Activated CD8-positive, alpha-beta memory T cell treated with anti-CD3 and anti-CD28 coated beads for 48 hours (primary cell): ENCODE results near the gene PTPN5.

Experiments
- DNase-seq, 3 experiments: peaks; one replicate each; pipeline ENCODE4 v3.0.0-alpha.2; 2020; ENCODE audit warnings: low read depth in 2 of 3, low spot score in 2 of 3

PTPN5 gene

GRCh38 chr11:18773681-18774080, 17.9 kb downstream of the PTPN5 start:
- DNase-seq: no peak

DNA sequence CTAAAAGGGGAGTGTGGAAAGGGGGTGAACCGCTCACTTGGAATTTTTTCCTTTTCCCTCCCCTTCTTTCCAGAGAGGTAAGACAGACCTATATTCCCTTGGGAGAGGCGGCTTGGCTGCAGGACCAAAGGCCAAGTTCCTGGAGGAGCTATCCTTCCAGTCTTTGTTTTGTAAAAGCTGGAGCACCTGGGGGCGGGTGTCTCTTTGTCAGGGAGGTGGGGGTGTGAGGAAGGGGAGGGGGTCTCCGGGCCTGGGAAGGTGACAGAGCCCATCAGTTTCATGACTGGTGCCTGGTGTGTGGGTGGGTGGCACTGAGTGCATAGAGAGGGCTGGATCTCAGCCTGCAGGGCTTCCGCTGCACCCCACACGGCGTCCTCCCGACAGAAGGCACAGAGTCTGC, 18.5 kb downstream of the PTPN5 start:
- no peak for DNase-seq

GRCh38 chr11:18772211-18772610, 19.4 kb downstream of the PTPN5 start:
- DNase-seq: no peak

DNA sequence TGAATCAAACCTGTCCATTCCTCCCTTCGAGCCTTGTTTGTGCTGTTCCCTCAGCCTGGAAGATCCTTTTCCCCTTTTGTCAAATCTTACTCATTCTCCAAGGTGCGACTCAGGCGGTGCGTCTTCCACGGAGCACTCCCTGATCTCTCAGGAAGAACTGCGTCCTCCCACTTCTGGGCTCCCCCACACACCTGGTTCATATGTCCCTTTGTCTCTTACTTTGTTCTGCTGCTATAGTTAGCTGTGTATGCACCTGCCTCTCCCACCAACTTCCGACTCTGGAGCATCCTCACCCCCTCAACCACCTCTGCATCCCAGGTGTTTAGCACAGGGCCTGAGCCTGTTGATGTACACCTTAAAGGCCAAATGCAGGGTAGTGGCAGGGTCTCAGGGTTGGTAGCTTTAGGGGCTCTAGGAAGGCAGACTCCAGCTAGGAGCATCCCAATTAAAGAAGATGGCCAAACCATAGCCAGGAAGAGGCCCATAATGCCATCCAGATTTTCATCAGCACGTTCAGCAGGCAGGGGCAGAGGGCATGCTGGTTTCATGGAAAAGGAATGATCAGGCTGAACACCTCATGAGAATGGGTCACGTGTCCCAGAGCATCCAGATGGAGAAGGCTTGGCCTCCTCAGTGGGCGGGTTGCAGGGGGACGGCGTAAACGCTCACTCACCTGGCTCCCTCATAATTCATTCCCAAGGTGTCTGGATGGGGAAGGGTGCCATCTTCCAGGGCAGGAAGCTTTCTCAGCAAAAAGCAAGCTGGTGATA, 20.1 kb downstream of the PTPN5 start:
- DNase-seq: no peak

DNA sequence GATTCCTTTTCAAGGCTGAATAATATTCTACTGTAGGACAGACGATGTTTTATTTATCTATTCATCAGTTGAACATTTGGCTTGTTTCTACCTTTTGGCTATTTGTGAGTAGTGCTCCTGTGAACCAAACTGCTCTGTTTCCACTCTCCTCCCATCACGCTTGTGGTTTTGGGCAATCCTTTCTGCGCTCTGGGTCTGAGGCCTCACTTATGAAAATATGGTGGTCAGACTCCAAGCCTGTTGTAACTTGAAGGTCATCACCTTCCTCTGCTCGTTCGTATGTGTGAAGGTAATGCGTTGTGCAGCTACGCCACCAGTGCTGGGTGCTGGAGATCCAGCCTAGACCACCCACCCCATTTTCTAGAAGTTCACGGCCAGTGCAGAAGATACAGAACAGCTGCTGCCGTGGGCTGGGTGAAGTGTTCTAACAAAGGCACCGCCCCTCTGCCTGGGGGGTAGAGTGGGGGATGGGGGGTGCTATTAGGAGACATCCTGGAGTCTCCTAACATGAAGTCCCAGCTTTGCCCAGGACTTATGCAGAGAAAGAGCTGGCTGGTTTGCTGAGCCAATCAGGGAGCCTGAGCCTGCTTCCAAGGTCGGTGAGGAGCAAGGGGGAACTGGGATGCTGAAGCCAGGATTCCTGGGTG, 21.0 kb downstream of the PTPN5 start:
- no peak for DNase-seq

DNA sequence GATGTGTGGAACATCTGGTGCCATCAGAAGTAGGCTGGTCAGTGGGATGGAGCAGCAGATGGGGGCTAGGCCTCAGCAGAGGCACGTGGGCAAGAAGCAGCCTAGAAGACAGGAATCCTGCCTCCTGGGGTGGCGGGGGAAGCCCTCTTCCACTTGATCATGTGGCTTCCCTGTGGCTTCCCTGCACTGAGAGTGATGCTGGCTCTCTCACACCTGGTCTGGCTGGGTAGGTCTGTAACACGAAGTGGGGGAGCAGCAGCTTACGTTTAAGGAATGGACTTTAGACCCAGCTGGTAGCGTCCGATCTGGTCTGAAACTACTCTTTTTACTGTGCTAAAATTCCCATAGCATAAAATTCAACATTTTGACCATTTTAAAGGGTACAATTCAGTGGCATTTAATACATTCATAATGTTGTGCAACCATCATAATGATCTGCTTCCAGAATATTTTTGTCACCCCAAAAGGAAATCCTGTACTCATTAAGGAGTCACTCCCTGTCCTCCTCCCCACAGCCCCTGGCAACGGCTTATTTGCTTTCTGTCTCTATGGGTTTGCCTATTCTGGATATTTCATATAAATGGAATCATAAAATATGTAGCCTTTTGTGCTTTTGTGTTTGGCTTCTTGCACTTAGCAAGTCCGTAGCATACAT, 21.7 kb downstream of the PTPN5 start:
- no peak for DNase-seq

GRCh38 chr11:18768978-18769377, 22.6 kb downstream of the PTPN5 start:
- no peak for DNase-seq

DNA sequence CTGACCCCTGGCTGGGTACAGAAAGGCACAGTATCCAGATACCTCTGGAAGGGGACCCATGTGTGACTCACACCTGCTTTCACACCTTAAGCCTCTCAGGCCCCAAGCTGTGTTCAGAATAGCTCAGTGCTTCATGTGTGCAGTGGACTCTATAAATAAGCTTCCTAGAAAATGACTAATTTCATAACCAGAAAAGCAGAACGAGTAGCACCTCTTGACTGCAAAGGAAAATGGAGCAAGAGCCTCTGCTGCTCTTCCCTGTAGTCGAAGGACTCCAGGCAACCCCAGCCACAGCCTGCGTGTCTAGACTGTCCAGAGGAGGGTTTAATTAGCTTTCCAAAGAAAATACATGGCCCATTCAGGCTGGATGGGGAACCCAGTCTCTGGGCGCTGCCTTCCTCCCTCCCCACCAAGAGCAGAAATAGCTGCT, 23.1 kb downstream of the PTPN5 start:
- no peak for DNase-seq

- no peak for DNase-seq
Observed at GRCh38 chr11:18766015-18766414, 25.6 kb downstream of the PTPN5 start.

GRCh38 chr11:18765554-18765953, 26.0 kb downstream of the PTPN5 start:
- DNase-seq: no peak

DNA sequence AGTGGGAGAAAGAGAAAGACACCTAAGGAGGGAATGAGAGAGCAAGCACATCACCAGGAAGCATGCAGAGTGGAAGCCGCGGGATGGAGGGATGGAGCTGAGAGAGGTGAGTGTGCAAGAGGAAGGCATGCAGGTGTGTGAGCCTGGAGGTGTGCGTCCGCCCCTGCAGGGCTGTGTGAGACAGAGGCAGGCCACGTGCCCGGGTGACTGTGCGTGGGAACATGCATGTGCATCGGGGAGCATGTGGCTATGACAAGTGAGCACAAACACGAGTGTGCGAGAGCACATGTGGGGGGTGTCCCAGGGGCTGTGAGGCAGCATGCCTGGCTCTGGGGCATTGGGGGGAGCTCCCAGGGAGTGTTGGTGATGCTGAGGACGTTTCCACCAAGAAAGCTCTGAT, 29.9 kb downstream of the PTPN5 start:
- DNase-seq: no peak

GRCh38 chr11:18761144-18761543, 30.5 kb downstream of the PTPN5 start:
- no peak for DNase-seq

DNA sequence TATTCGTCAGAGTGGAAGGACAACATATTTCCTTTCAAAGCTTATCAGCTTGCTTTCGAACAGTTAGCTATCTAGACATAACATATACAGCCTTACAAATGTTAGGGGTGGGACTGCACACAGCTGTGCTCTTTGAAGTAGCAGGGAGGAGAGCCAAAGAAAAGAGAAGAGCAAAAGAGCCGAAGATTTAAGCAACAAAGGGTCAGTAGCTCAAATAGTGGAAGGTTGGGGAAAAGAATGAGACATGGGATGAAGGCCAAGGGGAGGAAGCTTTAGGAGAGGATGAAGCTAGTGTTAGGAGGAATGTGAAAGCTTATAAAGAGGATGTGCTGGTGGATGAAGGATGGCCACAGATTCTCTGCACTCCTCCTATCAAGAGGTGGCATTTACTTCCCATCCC, 33.8 kb downstream of the PTPN5 start:
- DNase-seq: no peak

- DNase-seq: no peak
Observed at GRCh38 chr11:18756889-18757288, 34.7 kb downstream of the PTPN5 start.

GRCh38 chr11:18754308-18754707, 37.3 kb downstream of the PTPN5 start:
- no peak for DNase-seq

GRCh38 chr11:18752502-18752901, 39.1 kb downstream of the PTPN5 start:
- DNase-seq: no peak

DNA sequence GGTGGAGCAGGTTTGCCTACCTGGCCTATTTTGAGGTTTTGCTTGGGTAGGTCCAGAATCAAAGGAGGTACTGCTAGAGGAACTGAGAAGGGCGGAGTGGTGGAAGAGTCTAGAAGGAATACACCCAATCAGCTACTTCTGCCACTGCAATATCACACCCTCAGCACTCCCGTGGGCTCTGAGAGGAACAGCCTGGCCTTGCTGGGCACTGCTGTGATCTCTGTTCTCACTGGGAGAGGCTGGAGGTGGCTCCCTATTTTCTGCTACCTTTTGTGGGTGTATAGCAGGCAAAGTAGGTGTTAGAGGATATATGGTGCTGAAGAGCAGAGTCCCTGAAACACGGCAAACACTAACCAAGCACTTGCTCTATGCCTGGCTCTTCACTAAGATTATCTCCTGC, 40.7 kb downstream of the PTPN5 start:
- no peak for DNase-seq

DNA sequence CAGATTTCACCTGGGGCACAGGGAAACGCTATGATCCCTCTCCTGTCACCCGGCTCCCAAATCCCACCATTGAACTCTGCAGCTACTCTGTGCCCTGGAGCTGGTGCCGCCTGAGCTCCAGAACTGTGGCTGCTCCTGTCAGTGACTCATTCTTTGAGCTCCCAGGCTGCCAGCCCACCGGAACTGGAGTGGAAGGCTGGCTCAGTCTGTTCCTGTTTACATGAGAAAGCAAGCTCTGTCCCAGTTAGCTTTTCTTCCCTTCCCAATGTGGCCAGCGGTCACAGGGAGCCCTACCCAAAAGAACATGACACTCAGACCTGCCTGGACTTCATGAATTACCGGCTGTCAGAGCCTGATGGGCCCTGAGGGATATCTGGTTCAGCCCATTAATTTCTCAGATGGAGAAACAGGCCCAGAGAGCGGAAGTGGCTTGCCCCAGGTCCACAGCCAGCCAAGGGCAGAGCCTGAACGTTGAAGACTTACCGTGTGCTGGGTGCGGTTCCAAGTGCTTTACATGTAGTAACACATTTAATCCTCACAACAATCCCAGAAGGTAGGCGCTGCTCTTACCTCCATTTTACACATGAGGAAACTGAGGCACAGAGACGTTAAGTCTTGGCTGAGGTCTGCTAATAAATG, 41.8 kb downstream of the PTPN5 start:
- no peak for DNase-seq

GRCh38 chr11:18748766-18749365, 42.7 kb downstream of the PTPN5 start:
- DNase-seq: no peak

GRCh38 chr11:18745251-18745650, 46.3 kb downstream of the PTPN5 start:
- no peak for DNase-seq

DNA sequence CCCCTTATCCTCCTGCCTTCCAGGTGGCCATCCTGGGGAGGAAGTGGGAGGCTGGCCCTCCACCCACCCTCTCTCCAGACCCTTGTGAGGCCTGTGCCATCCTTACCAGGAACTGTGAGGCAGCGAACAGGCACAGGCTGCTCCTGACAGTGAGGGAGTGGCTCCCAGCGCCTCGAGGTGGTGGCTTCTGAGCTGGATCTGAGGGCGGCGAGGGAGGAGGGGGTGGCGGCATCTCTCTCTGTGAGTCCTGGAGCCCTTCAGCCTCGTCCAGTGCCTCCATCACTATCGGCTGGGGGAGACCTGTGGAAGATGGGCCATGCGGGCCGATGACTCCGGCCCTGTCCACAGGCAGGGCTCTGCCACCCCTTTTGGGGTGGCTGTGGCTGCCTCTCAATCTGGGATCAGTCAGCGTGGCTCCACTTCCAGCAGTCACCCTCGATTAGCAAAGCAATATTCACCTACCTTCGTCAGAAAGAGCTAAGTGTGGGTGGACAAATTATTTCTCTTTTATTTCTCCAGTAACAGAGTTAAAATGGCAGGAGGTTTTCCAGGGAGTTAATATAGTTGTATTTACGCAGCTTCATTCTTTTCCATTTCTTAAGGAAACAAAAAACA, 47.6 kb downstream of the PTPN5 start:
- DNase-seq: no peak
